Adrenal gland (tissue), 12 donors: ENCODE results near the gene GPR132. TPM values are rescaled to one million over a fixed set of nuclear protein-coding genes. Genes with fewer than 3 reads are reported as not detected.

Experiments
- DNase-seq, 7 donors: peaks; one replicate each; pipeline ENCODE4 v3.0.0-alpha.2; 2019 to 2020
- H3K27ac ChIP-seq, 5 donors: fragments of 200-600 bp; sonication (generic) in 4 of 5; 1 replicate in 3 of 5; 2 replicates in 2 of 5; pipeline versions ENCODE4 v1.5.1 to v1.8.0; 2016 to 2020; ENCODE audit warnings: mild to moderate bottlenecking in 1 of 5
- H3K27me3 ChIP-seq: fragments of 200-600 bp; 2 replicates; pipeline ENCODE4 v1.8.0; 2021
- H3K36me3 ChIP-seq, 2 donors: fragments of 200-600 bp; replicated peaks in 1 of 2; 1 replicate in 1 of 2; 2 replicates in 1 of 2; pipeline versions ENCODE4 v1.5.1 to v1.8.0; 2018 to 2022
- H3K4me1 ChIP-seq, 2 donors: fragments of 200-600 bp; replicated peaks in 1 of 2; 1 replicate in 1 of 2; 2 replicates in 1 of 2; pipeline versions ENCODE4 v1.5.1 to v1.8.0; 2018 to 2021
- H3K4me3 ChIP-seq, 4 donors: fragments of 200-600 bp; sonication (generic) in 3 of 4; one replicate each; pipeline ENCODE4 v1.5.1; 2016 to 2018
- H3K9me3 ChIP-seq, 3 donors: fragments of 200-600 bp; sonication (generic) in 1 of 3; replicated peaks in 1 of 3; 1 replicate in 2 of 3; 2 replicates in 1 of 3; pipeline versions ENCODE4 v1.5.1 to v1.8.0; 2016 to 2021
- CTCF ChIP-seq, 6 experiments: fragments of 450-650 bp in 4 of 6; fragments of 200-600 bp in 2 of 6; sonication (generic) in 1 of 6; IDR thresholded peaks; 1 replicate in 5 of 6; 2 replicates in 1 of 6; pipeline versions ENCODE4 v1.5.1 to v1.8.0; 2016 to 2021; ENCODE audit warnings: antibody characterized with exemption in 6 of 6, mild to moderate bottlenecking in 2 of 6, moderate library complexity in 1 of 6
- POLR2A ChIP-seq, 2 donors: fragments of 450-650 bp; IDR thresholded peaks; one replicate each; pipeline ENCODE4 v1.6.1; 2017; ENCODE audit warnings: antibody characterized with exemption in 2 of 2, mild to moderate bottlenecking in 2 of 2, moderate library complexity in 1 of 2
- WGBS, 4 donors: extraction: QIAGEN DNeasy Blood & Tissue Kit in 2 of 4; methylation state at CpG; one replicate each; pipeline versions ENCODE4 v1.1.5 to v1.1.7; 2013 to 2017; 5-methylcytosine and 5-hydroxymethylcytosine counted together
- intact Hi-C, 2 donors: fragments of 100-400 bp; cut with DNase I; formaldehyde crosslinking; loops; one replicate each; pipeline versions ENCODE4 v1.14.1 to v1.15.0; 2022 to 2023
- polyA plus RNA-seq, 3 donors: library from polyadenylated mRNA; stranded (reverse); fragments of 200-250 nt in 2 of 3; fragments of 350-450 nt in 1 of 3; fragmentation: Illumina TruSeq in 1 of 3; extraction: RNeasy Lipid Tissue Mini Kit (QIAGEN cat#74804) in 1 of 3; gene quantifications; one replicate each; pipeline ENCODE4 v1.2.3, GENCODE V29; 2013 to 2014
- total RNA-seq, 9 donors: library from RNA; depleted of rRNA in 4 of 9; stranded (reverse); fragments of >200 nt in 4 of 9; fragments of 120-200 nt in 1 of 9; fragmentation: NEBNext Ultra II Directional in 1 of 9; extraction: Animal tissue kit (Norgen Biotek cat#: 25700) in 1 of 9; gene quantifications; one replicate each; pipeline versions ENCODE4 v1.1.0 to v1.2.4, GENCODE V29; 2013 to 2023
- donor health status: healthy with polysubstance abuse.
- donor health status: Bipolar disorder and iron deficiency.
- donor health status: DM: yes; HTN: yes; CAD: no.
- donor health status: DM: no; HTN: no; CAD: no.
- donor health status: DM: no; HTN: no; CAD: no.
- donor health status: DM: yes; HTN: yes; CAD: no.

The GPR132 gene
- total and polyA plus RNA-seq, 12 donors = 0.17 to 11.7 (median 1.6) TPM

GRCh38 chr14:105014631-105015030, 50.6 kb downstream of the GPR132 start:
- intact Hi-C loops = no loop called here
- WGBS, 4 donors = 81 to 87% (median 85%) methylated on average over 4 of the region's 4 CpGs
- H3K4me1 ChIP-seq = peaks cover under 1 to 11% of the 10 kb centered on the region in 2 donors
- no peak for TF ChIP-seq POLR2A (IDR thresholded peaks at IDR 0.05)
- no peak for TF ChIP-seq CTCF (IDR thresholded peaks at IDR 0.05)
- no peak overlapping the region for H3K4me3 ChIP-seq
- no peak for DNase-seq
- peaks cover 0 to 20% of the 10 kb centered on the region in 2 donors for H3K36me3 ChIP-seq
- no peaks in the 10 kb centered on the region for H3K27me3 ChIP-seq
- H3K27ac ChIP-seq = no peak overlapping the region
- no peaks in the 10 kb centered on the region for H3K9me3 ChIP-seq

GRCh38 chr14:105014032-105014431, 51.2 kb downstream of the GPR132 start:
- intact Hi-C loops = no loop called here
- no peak for DNase-seq

GRCh38 chr14:105013150-105013785, 52.0 kb downstream of the GPR132 start:
- 46 to 56% (median 49%) methylated on average over 8 of the region's 8 CpGs for WGBS, 4 donors
- intact Hi-C loops = no loop called here

More at GRCh38 chr14:105014032-105014431, 51.2 kb downstream of the GPR132 start:
- no peak overlapping the region for H3K4me3 ChIP-seq
- no peak for TF ChIP-seq POLR2A (IDR thresholded peaks at IDR 0.05)
- TF ChIP-seq CTCF (IDR thresholded peaks at IDR 0.05) = no peak
- H3K27me3 ChIP-seq = no peaks in the 10 kb centered on the region
- H3K27ac ChIP-seq = no peak overlapping the region
- H3K36me3 ChIP-seq = peaks cover 0 to 21% of the 10 kb centered on the region in 2 donors
- H3K4me1 ChIP-seq = peaks cover 0 to 5% of the 10 kb centered on the region in 2 donors
- no peaks in the 10 kb centered on the region for H3K9me3 ChIP-seq
- WGBS, 4 donors = 83 to 90% (median 89%) methylated on average over 2 to 9 of the region's 9 CpGs

More at GRCh38 chr14:105013150-105013785, 52.0 kb downstream of the GPR132 start:
- H3K9me3 ChIP-seq = no peaks in the 10 kb centered on the region
- H3K36me3 ChIP-seq = peaks cover 0 to 21% of the 10 kb centered on the region in 2 donors
- peaks cover 0 to 4% of the 10 kb centered on the region in 2 donors for H3K4me1 ChIP-seq
- DNase-seq = peak in 2 of 7 donors; percentile 25 to 39
- H3K27me3 ChIP-seq = no peaks in the 10 kb centered on the region
- no peak overlapping the region for H3K27ac ChIP-seq
- no peak overlapping the region for H3K4me3 ChIP-seq
- no peak for TF ChIP-seq CTCF (IDR thresholded peaks at IDR 0.05)
- no peak for TF ChIP-seq POLR2A (IDR thresholded peaks at IDR 0.05)
